Measurements from ENCODE around the gene TMEM74B.
"Not testable (repeated sequence)": the region's sequence is repeated elsewhere in the genome, so short reads cannot be mapped to it uniquely, and the experiment has no call there.

Gene TMEM74B

DNA sequence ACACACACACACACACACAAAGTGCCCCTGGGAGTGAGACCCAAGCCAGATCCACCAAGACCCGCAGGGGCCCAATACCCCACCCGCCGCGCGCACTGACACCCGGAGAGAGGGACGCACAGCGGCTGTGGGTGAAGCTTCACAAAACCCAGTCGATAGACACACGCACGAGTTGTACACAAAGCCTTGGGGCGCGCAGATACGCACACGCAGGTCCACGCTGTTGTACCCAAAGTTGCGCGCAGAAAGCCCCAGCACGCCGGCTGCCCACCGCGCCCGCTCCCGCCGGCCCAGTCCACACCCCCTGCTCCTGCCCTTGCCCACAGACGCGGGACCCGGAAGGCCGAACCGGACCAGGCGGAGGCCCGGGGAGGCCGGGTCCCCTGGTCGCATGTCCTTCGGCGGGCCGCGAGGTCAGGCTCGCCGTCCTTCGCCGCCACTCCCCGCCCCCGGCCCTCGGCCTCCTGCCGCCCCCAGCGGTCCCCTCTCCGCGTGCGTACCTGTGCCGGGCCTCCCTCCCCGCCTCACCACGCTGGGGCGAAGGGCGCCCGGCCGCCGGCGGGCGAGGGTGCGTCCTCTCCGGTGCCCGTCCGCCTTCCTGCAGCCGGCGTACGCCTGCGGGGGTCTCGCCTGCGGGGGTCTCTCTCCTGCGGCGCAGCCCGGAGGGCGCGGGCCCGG lies at the start of gene TMEM74B:
TSS of gene TMEM74B (minus strand) at position 344 of the 678 bp plus-strand sequence. CDS start 1,180 bp downstream, outside the sequence.
- no peak for DNase-seq (ENCODE audit: low read depth in 2 of 2, low spot score in 1 of 2)

DNA sequence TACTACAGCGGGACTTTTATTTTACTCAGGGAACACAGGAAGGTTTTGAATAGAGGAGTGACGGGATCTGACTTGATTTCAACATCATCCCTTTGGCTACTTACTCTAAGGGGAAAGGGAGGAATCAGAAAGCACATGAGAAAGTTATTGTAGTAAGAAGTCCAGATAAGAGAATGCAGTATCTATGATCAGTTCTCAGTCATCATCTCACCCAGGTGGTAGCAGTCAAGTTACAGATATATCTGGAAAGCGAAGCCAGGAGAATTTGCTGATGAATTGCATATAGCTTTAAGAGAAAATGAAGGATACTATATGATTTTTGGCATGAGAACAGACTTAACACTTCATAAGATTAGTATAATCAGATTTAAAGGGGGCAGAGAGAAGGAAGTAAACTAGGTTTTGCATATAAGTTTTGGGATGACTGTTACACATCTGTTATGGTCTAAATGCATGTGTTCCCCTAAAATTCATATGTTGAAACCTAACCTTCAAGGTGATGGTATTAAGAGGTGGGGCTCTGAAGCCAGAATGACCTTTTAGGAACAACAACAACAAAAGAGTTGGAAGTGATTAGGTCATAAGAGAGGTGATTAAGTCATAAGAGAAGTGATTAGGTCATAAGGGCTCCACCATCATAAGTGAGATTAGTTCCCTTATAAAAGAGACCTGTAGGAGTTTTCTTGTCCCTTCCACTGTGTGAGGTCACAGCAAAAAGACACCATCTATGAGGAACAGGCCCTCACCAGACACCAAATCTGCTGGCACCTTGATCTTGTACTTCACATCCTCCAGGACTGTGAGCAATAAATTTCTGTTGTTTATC lies 47.7 kb upstream of the TMEM74B start:
- no peak for DNase-seq (ENCODE audit: low read depth in 2 of 2, low spot score in 1 of 2)

DNA sequence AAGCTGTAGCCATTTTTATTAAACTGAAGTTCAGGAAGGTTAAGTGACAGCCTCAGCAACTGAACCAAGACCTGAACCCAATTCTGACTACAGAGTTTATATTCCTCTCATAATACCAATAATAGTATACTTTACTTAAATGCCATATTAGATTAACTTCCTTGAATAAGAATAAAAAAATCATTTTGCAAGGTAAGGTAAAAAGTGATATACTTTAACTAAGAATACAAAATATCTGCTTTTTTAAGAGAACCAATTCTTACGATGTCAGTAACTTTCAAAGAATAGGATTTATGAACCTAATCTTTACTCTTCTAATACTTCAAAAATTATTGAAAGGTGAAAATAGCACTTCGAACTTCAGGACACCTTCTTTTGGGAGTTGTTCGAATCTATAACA lies 44.8 kb upstream of the TMEM74B start:
- no peak for DNase-seq (ENCODE audit: low read depth in 2 of 2, low spot score in 1 of 2)

DNA sequence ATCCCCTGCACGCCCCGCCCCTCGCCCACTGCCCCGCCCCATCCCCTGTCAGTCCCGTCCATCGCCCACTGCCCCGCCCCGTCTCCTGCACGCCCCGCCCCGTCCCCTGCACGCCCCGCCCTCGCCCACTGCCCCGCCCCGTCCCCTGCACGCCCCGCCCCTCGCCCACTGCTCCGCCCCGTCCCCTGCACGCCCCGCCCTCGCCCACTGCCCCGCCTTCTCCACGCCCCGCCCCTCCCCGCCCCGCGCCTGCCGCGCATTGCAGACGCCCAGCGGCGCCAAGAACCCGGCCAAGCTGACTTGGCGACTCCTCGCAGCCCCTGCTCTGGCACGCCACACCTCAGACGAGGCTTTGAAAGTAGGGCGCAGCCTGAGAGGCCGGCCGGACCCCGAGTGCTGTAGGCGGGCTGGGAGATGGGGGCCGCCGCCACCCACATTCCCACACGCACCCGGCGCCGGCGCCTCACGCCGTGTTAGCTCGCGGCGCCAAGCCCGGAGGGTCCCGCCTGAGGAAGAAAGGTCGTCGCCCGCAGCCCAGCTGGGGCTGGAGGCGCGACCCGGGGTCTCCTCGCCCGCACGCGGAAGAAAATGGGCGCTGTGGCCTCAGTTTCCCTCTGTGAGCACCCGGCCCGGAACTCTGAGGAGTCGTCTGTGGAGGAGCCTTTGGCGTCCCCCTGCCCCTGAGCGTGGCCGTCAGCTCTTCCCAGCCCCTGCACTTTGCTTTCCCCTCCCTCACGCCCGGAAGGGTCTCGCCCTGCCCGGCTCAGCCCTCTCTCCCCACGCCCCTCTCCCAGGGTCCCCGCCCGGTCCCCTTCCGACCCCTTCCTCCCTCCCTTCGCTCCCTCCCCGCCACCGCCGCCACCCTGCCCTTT lies 41.2 kb upstream of the TMEM74B start, which contains the start of gene RAD21L1:
TSS of gene RAD21L1 (plus strand) at position 262 of the 872 bp plus-strand sequence. CDS start 2,410 bp downstream, outside the sequence.
- peak; percentile 57 to 78 for DNase-seq (ENCODE audit: low read depth in 2 of 2, low spot score in 1 of 2)

DNA sequence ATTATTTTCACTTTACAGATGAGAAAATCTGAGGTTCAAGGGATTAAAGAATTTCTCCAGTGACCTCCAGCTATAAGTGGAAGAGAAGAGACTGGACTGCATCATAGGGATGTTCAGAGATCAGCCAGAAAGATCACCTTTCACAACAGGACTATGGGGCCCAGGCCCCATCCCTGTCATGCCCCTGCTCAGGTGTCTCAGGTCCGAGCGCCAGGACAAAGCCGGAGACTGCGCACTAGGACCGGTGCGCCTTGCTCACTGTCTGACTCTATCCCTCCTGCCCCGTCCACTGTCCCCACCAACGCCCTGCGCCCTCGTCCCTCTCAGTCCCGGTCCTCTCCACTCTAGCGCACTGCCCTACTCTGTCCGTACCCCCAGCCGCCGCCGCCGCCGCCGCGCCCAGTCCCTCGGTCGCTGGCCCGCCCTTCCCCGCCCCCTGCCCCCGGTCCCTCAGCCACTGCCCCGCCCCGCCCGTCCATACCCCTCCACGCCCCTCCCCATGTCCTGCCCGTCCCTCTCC lies 40.5 kb upstream of the TMEM74B start:
- no peak for DNase-seq (ENCODE audit: low read depth in 2 of 2, low spot score in 1 of 2)

DNA sequence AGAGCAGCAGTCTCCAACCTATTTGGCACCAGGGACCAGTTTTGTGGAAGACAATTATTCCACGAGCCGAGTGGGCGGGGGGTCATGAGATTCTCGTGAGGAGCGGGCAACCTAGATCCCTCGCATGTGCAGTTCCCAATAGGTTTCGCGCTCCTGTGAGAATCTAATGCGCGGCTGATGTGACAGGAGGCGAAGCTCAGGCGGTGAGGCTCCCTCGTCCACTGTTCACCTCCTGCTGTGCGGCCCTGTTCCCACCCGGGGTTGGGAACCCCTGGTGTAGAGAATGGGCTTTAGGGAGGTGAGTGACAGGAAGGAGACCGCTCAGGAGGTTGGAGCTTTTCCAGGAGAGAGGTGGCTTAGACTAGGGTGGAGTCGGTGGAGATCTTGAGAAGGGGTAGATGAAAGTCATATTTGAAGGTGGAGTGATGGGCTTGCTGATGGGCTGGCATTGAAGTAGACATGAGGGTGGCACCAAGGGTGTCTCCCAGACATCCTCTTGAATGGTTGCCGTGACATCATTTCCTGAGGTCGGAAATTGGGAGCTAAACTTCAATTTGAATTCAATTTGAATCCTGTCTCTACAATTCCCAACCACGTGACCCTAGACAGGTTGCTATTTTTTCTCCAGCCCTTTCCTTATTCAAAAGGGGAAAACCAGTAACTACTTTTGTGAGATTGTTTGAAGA lies 39.6 kb upstream of the TMEM74B start:
- DNase-seq (ENCODE audit: low read depth in 2 of 2, low spot score in 1 of 2) = no peak

DNA sequence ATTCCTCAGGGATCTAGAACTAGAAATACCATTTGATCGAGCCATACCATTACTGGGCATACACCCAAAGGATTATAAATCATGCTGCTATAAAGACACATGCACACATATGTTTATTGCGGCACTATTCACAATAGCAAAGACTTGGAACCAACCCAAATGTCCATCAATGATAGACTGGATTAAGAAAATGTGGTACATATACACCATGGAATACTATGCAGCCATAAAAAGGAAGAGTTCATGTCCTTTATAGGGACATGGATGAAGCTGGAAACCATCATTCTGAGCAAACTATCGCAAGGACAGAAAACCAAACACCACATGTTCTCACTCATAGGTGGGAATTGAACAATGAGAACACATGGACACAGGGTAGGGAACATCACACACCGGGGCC lies 38.0 kb upstream of the TMEM74B start:
- DNase-seq (ENCODE audit: low read depth in 2 of 2, low spot score in 1 of 2) = not testable (repeated sequence)

DNA sequence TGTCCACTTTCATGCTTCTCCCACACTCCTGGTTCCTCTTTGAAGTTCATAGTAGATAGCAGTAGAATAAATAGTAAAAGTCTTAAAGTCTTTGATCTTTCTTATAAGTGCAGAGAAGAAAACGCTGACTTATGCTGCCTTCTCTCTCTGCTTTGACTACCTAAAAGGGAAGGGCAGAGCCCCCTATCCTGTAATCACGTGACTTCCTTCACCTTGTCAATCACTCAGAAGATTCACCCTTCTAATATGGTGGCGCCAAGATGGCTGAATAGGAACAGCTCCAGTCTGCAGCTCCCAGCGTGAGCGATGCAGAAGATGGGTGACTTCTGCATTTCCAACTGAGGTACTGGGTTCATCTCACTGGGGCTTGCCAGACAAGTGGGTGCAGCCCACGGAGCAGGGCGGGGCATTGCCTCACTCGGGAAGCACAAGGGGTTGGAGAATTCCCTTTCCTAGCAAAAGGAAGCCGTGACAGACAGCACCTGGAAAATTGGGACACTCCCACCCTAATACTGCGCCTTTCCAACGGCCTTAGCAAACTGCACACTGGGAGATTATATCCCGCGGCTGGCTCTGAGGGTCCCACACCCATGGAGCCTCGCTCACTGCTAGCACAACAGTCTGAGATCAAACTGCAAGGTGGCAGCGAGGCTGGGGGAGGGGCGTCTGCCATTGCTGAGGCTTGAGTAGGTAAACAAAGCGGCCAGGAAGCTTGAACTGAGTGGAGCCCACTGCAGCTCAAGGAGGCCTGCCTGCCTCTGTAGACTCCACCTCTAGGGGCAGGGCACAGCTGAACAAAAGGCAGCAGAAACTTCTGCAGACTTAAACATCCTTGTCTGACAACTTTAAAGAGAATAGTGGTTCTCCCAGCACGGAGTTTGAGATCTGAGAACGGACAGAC lies 32.0 kb upstream of the TMEM74B start:
- DNase-seq (ENCODE audit: low read depth in 2 of 2, low spot score in 1 of 2) = not testable (repeated sequence)

DNA sequence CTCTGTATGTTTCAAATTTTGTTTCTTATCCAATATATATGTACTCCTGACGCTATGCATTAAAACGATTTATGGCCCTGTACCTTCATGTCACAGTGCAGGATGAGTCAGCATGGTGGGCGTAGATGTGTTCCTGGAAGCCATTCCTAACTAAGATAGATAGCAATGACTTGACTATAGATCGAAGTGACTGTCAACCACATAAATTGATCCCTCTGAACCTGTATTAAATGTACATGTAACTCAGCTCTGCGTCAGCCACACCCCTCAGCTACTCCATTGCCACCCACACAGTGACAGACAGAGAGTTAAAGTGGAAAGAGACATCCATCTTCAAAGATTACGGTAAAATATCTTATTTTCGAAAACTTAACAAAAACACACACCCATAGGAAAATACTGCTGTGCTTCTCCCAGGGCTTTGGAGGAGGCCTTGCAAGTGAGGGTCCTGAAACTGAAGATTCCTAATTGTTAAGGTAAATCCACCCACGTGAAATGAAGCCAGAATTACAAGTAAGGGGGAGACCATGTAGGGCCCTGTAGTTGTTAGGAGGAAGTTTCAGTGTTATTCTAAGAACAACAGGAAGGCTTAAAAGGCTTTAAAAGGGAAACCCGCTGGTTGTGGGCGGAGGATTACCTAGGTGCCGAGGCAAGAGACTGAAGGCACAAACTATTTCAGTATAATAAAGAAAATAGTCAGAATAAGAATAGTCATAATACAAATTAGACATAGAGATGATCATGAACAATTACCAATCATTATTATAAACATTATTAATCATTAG lies 30.8 kb upstream of the TMEM74B start:
- DNase-seq (ENCODE audit: low read depth in 2 of 2, low spot score in 1 of 2) = no peak

DNA sequence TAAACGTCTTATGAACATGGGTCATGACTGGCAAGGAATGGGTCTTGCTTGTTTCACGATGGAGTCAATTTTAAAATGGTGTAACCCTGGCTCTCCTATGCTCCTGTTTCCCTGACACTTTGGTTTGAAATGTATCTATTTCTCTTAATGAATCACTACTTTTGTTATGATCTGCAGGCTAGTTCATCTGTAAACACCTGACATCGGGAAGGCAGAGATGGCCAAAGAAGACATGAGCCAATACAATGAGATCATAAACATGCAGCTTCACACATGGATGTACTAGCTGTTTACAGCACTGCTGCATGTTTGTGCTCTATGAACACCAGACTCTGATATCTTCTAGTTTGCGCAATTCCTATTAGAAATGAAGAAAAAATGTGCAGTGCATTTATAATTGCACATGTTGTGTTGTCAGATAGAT lies 30.1 kb upstream of the TMEM74B start:
- DNase-seq (ENCODE audit: low read depth in 2 of 2, low spot score in 1 of 2) = no peak

DNA sequence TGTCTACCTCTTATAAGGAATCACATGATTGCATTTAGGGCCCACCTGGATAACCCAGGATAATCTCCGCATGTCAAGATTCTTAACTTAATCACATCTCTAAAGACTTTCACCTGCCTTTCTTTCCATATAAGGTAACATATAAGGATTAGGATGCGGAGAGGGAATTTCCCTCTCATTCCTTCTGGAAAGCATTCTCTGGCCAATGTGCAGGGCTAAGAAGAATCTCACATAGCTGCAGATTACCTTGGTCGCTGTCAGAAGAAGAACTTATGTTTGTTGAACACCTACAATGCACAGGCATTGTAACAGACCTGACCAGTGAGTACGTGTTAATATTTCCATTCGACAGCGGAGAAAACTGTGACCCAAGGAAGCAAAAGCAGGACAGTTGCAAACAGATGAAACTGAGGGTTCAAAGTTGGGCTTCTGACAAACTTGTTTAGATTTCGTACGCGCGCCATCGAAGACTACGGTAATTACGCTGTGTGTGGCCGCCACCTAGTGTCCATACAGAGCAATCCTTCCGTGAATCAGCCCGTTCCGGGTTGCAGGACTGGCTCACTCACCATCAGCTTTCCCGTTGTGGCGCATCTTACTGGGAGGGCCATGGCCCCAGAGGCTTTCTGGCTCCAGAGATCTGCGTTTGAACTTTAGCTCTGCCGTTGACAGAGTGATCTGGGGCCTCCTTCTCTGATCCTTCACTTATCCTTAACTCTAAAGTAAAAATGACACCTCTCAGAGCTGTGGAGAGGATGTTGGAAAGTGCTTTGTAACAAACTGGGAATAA lies 28.0 kb upstream of the TMEM74B start:
- peak; percentile 37 to 39 for DNase-seq (ENCODE audit: low read depth in 2 of 2, low spot score in 1 of 2)

DNA sequence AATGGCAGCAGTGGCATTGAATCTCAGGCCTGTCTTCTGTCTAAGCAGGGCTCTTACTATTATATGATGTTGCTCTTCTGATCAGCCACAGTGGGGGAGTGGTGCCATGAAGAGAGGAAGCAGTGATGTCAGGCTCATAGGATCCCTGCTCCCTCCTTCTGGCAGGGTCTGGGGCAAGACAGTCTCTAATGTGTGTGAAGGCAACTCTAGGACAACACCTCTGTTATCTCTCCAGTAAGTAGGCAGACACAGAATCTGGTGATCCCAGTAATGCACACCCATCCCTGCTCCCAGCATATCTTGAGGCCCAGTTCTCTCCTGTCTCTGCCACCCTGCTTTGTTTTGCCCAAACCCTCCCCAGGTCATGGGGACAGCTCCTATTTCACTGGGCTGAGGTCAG lies 27.2 kb upstream of the TMEM74B start:
- DNase-seq (ENCODE audit: low read depth in 2 of 2, low spot score in 1 of 2) = no peak

DNA sequence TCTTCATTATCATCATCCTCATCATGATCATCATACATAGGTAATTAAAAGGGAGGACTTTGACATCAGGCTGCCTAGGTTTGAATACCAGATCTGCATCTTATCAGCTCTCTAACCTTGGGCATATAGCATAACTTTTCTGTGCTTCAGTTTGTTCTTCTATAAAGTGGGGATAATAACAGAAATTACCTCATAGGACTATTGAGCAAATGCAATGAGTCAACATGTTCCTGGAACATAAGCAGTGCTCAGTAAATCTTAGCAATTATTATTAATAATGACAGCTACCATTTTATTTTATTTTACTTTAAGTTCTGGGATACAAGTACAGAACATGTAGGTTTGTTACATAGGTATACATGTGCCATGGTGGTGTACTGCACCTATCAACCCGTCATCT lies 25.7 kb upstream of the TMEM74B start:
- no peak for DNase-seq (ENCODE audit: low read depth in 2 of 2, low spot score in 1 of 2)

DNA sequence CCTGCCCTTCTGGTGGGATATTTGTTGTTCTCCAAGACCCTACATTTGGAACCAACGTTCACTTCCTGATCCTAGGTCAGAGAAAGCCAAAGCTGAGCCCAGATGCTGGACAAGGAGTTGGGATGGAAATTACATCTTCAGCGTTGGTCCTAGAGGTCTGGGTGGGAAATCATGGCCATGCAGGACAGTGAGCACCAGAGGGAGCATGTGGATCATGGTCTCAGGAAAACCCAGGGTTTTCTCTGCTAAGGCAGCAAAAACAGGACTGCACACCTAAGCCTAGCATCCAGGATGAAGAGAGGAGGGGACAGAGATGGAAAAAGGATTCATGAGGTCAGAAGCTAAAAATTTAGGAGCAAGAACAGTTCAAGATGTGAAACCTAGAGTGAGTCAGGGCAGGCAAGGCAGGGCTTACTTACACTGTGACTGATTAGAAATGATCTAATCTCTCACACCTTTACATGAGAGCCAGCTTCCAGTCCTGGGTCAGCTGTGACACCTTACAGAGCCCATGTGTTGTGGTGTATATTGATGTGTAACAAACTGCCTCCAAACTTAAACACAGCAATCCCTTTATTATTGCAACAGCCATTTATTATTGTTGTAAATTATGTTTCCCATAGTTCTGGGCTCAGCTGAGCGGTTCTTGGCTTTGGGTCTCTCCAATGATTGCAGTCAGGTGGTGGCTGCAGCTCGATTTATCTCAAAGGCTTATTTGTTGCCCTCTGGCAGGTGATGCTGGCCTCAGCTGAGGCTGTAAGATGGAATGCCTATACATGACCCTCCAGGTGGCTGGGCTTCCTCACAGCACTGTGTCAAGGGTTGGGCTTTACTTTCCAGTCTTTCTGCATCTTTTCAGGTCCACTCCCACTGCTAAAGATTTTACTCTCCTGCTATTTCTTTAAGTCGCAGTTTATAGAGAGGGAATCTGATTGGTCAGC lies 24.9 kb upstream of the TMEM74B start:
- no peak for DNase-seq (ENCODE audit: low read depth in 2 of 2, low spot score in 1 of 2)

DNA sequence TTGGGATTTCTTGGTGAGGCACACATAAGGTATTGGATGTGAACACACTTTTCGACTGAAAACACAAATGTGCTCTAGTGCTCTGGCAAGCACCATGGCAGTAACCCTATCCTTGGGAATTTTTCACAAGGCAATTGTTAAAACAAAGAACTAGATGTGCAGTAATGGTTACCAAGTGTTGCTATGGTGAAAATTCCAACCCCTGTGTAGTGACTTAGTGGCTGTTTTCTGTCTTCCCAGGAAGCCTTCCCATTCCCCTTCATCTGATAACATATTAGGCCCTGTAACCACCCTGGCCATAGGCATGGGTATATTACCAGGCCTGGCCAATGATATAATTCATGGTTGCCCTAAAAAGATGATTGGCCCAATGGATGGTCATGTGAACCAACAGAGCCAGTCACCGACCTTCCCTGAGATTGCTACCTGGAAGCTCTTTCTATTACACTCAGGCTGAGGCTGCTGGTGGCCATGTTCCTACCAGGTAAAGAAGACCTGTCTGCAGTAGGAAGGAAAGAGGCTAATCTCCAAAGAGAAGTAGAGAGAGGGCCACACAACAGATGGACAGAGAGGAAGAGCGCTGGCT lies 22.6 kb upstream of the TMEM74B start:
- no peak for DNase-seq (ENCODE audit: low read depth in 2 of 2, low spot score in 1 of 2)

DNA sequence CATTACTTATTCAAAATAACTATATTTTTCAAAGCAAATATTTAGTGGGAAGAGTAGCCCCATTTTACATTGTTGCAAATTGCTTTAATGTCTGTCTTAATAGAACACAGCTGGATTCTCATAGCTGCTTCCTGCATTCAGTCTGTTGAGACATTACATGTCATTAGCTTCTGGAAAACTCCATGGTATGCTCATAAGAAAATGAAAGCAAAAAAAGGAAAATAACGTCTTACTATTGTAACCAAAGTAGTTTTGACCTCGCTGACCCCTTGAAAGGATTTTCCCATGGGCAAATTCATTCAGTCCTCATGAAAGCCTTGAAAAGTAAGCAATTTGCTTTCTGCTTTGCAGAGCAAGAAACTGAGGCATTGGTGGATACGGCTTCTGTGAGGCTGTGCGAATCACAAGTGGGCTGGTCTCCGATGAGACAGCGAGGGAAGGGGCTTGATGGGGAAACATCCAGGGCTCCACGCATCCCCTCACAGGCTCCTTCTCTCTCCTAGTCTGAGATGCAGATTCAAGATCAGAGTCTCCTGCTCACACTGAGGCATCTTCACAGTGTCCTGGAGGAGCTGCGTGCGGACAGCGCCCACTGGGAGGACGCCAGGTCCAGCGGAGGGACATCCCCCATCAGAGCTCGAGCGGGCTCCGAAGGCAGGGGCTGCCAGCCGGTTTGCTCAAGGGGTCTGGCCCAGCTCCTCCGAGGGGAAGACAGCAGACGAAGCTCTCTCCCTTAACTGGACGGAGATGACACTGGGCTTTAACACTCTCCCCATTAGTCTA lies 21.8 kb upstream of the TMEM74B start:
- no peak for DNase-seq (ENCODE audit: low read depth in 2 of 2, low spot score in 1 of 2)
